HG03457 (cell line): ENCODE measurements around the gene EVPLL.
A peak's percentile ranks its signal among the peaks of the same experiment; 100 is the strongest.
"Not testable (repeated sequence)": the region's sequence is repeated elsewhere in the genome, so short reads cannot be mapped to it uniquely, and the experiment has no call there.

Experiments used
- ATAC-seq: cut with Tn5 transposase; IDR thresholded peaks from one replicate; pipeline ENCODE4 v1.9.1; 2021; ENCODE audit warnings: moderate number of reproducible peaks; ENCODE audit not compliant: unreplicated experiment

Gene EVPLL

DNA sequence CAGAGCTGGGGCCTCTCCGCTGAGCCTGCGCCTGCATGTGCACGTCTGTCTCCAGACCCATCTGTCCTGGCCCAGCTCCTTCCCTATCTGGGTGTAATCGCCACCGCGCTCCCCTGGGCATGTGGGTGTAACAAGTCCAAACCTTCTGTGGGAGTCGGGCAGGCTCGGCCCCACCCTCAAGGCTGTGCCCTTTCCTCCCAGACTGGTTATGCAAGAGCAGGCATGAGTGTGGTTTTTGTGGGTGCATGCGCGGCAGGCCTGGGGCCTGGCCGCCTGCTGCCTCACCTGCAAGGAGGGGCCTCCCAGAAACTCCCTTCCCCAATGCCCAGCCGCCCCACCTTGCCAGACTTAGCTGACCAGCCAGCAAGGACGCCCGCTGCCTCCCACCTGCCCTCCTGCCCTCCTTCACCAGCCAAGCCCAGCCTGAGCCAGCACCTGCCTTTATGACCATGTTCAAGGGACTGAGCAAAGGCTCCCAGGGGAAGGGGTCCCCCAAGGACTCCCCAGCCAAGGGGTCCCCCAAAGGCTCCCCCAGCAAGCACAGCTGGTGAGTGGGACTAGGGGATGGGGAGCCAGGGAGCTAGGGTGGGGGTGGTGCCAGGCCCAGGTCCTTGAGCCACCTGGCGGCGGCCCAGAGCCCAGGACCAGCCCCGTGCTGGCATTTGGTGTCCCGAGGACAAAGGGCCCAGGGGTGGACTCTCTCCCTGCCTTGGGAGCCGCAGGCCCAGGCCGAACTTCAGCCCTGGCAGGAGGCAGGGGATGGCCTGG, at the start of gene EVPLL:
TSS of gene EVPLL (plus strand) at position 342 of the 768 bp plus-strand sequence. CDS start 3,160 bp downstream, outside the sequence.
- no peak for ATAC-seq

GRCh38 chr17:18328643-18329204, 48.9 kb upstream of the EVPLL start:
- no peak for ATAC-seq

DNA sequence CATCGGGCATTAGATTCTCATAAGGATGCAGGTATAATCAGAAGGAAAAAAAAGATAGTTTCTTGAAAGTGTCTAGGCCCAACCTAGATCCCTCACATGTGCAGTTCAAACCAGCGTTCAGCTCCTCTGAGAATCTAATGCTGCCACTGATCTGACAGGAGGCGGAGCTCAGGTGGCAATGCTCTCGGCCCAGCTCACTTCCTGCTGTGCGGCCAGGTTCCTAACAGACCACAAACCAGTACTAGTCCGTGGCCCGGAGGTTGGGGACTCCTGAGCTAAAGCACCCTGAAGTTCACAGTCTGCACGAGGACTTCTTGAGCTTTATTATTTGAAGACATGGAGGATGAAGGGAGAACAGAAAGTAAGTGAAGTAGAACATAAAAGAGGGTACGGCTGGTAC, 45.7 kb upstream of the EVPLL start:
- ATAC-seq, result no peak

DNA sequence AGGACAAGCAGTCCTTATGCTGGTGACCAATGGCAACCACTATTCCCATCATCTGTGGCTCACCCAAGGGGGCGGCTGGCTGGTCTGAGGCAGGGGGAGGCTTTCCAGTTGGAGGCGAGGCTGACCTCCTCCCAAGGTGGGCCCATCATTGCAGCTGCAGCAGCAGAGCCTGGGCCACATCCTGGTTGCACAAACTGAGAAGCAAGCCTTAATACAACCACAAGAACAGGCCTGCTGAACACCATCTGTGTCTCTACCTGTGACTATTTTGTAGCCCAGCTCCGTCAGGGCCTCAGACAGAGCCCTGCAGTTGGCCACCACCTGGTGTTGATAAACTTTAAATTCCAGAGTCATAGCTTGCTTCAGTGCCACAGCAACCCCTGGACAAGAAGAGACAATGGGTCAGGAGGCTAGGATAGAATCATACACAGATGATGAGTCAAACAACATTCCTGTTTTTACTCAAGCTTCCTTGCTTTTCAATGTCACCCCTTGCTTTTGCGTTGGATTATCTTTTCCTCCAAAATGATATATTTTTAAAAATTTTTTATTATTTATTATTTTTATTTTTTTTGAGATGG, 44.6 kb upstream of the EVPLL start:
- ATAC-seq, result no peak

DNA sequence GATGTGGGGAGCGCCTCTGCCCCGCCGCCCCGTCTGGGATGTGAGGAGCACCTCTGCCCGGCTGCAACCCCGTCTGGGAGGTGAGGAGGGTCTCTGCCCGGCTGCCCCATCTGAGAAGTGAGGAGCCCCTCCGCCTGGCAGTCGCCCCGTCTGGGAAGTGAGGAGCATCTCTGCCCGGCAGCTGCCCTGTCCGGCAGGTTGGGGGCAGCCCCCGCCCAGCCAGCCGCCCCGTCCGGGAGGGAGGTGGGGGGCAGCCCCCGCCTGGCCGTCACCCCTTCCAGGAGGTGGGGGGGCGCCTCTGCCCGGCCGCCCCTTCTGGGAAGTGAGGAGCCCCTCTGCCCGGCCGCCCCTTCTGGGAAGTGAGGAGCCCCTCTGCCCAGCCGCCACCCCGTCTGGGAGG, 39.4 kb upstream of the EVPLL start:
- not testable (repeated sequence) for ATAC-seq

DNA sequence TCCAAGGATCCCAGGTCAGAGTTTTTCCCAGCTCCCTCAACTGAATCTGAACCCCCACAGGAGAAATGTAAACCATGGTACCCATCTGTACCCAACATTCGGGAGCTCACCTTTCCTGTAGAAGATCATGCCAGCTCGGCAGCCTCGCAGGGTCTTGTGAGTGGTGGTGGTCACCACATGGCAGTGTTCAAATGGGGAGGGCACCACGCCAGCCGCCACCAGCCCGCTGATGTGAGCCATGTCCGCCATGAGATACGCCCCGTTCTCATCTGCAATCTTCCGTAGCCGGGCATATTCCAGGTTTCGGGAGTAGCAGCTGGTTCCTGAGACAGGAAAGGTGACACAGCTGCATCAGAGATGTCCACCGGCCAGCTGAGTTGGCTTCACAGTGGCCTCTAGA, 37.6 kb upstream of the EVPLL start:
- no peak for ATAC-seq

- no peak for ATAC-seq
These were observed 33.6 kb upstream of the EVPLL start for GRCh38 chr17:18344021-18344420.

DNA sequence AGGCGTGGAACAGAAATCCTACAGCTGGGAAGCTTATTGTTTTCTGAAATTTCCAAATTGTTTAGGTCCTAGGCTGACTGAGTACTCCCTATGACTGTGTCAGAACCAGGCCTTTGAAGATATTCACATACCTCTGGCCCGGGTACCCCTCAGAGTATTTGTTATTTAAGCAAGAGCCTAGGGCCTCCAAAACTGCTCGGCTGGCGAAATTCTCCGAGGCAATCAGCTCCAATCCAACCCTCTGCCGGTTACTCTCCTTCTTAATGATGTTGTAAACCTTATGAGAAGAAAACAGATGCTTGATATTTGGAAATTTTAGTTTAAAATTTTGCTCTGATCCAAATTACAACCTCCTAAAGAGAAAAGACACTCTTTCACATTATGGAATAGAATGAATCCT, 24.0 kb upstream of the EVPLL start:
- no peak for ATAC-seq

GRCh38 chr17:18356624-18357023, 21.0 kb upstream of the EVPLL start:
- no peak for ATAC-seq

- no peak for ATAC-seq
These were observed 17.1 kb upstream of the EVPLL start for GRCh38 chr17:18360518-18360917.

DNA sequence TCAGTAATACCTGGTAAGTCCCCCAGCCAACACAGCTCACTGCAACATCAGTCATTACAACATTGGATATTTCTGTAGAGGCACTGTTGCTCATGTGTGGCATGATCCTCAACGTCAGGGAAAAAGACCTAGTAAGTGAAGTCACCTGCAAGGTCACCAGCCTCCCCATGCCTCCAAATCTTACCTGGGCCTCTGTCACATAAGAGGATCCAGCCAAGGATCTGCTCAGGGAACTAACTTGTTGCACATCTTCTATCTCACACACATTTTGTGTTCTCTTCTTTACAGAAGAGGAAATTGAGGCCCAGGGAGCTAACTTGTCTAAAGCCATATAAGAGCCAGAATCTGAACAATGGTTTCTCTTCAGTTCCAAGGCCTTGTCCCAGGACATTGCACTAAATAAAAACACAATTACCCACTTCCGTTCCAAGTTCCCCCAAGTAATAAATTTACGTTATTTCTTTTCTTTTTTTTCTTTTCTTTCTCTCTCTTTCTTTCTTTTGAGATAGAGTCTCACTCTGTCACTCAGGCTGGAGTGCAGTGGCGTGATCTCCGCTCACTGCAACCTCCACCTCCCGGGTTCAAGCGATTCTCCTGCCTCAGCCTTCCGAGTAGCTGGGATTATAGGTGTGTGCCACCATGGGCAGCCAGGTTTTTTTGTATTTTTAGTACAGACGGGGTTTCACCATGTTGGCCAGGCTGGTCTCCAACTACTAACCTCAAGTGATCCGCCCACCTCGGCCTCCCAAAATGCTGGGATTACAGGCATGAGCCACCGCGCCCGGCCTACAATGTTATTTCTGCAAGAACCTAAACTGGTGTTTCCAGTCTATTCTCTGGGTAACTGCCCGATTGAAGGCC, 15.5 kb upstream of the EVPLL start:
- no peak for ATAC-seq

- no peak for ATAC-seq
These were observed 14.9 kb upstream of the EVPLL start for GRCh38 chr17:18362698-18363100.

DNA sequence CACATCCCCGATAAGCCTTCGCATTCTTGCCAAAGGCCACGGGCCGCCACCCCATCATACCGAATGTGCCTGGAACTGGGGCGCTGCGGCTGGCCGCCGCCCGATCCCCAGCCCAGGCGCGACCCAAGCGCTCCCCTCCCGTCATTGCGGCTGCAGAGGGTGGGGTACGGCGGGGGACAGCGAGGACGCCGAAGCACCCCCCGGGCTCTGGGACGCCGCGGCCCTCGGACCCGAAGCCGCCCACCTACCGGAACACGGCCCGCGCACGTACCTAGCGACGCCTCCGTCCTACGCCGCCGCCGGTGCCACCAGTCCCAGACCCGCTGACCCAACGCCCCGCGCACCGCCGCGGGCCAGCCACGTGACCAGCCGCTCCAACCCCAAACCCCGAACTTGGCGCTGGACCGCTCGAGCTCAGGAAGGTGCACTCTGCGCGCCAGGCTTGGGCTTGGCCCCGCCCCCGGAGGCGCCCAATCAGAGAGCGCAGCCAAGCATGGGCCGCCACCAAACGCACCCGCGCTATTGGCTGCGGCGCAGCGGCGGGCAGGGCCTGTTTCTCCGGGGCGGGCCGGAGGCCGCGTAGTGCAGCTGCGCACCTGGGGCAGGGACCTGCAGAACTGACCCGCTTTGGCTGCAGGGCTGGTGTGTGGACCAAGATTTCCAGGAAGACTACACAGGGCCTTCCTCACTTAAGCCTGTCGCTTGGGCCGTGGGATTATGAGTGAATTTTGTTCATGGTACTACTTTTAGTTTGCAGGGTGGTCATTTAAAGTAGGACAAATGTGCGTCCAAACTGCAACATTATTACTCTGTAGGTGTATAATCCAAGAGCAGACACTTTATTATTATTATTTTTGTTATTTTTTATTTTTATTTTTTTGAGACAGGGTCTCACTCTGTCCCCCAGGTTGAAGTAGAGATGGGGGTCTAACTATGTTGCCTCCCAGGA, 14.2 kb upstream of the EVPLL start, which contains the start of gene SHMT1:
TSS of gene SHMT1 (minus strand) at position 450 of the 949 bp plus-strand sequence. CDS start 7,569 bp downstream, outside the sequence.
- ATAC-seq, result peak; percentile 85

- ATAC-seq, result no peak
These were observed 13.4 kb upstream of the EVPLL start for GRCh38 chr17:18364166-18364565.

- no peak for ATAC-seq
These were observed 8.6 kb upstream of the EVPLL start for GRCh38 chr17:18368946-18369345.

DNA sequence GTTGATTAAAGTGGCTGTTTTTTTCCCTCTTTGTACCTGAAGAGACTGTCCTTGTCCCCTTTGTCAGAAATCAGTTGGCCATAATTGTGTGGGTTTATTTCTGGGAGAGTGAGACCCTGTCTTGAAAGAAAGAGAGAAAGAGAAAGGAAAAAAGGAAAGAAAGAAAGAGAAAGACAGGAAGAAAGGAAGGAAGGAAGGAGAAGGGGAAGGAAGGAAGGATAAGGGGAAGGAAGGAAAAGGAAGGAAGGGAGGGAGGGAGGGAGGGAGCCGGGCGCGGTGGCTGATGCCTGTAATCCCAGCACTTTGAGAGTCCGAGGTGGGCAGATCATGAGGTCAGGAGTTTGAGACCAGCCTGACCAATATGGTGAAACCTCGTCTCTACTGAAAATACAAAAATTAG, 6.8 kb upstream of the EVPLL start:
- no peak for ATAC-seq

DNA sequence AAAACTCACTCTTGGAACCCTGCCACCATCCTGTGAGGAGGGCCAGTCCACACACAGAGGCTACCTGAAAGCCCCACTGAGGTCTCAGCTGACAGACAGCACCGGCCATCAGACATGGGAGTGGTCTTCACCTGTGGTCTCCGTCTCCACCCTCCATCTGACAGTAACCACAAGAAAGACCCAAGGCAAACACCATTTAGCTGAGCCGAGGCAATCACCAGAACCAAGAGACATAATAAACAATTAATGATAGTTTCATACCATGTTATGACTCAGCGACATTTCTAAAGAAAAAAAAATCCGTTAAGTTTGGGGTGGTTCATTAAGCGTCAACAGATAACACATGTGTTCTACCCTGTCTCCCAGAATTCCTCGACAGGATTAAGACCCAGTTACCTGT, 6.1 kb upstream of the EVPLL start:
- ATAC-seq, result no peak

GRCh38 chr17:18373181-18373580, 4.4 kb upstream of the EVPLL start:
- ATAC-seq, result not testable (repeated sequence)

DNA sequence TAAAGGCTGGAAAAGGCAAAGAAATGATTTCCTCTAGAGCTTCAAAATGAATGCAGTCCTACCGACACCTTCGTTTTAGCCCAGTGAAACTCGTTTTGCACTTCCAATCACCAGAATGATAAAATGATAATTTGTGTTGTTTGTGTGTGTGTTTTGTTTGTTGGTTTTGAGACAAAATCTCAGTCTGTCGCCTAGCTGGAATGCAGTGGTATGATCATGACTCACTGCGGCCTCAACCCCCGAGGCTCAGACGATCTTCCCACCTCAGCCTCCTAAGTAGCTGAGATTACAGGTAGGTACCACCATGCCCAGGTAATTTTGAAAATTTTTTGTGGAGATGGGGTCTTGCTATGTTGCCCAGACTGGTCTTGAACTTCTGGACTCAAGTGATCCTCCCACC, 3.4 kb upstream of the EVPLL start:
- no peak for ATAC-seq

- ATAC-seq, result no peak
These were observed 577 bp downstream of the EVPLL start for GRCh38 chr17:18378205-18378505.
